Kidney capillary endothelial cell (primary cell): ENCODE results near the gene IL27RA.

Experiments
- DNase-seq: peaks from one replicate; pipeline ENCODE4 v3.0.0-alpha.2; 2018; ENCODE audit warnings: low spot score

The IL27RA gene

DNA sequence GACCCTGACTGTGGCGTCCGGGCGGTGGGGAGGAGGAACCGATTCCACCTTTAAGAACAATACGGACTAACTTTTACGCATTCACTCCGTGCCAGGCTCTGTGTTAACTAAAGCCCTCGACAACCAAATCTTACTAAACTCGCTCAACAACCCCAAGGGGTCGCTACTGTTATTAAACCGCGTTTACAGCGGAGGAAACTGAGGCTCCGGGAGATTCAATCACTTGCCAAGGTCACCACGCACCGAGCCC lies 57.8 kb downstream of the IL27RA start:
- DNase-seq: no peak

DNA sequence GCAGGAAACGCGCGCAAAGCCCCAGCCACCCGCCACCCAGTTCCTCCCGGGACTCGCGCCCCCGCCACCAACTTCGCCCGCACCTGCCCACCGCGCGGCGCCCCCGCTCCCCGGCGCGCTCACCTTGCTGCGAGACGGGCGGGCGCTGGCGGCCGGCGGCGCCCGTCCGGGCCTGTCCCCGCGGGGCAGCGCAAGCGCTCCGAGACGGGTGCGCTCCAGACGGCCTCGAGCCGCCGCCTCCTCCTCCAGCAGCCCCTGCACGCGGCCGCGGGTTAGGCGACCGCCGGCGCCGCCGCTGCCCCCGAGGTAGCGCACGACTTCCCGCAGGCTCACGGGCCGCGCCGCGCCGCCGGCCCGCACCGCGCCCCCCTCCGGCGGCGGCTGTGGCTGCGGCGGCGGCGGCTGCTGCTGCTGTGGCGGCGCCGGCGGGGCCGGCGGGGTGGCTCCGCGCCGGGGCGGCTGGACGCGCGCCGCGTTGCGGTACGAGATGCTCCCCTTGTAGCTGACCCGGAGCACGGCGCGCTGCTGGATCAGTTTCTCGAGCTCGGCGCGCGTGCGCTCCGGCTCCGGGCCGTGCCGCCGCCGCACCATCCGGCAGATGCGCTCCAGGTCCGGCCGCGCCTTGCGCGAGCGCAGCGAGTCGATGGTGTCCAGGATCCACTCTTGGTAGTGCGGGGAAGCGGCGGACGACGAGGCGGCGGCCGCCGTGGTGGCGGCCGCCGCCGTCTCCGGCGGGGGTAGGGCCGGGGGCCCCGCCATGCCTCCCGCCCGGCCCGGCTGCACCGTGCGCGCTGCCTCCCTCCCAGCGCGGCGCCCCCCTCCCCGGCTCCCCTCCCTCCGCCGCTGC lies 58.3 kb downstream of the IL27RA start:
- DNase-seq: no peak

DNA sequence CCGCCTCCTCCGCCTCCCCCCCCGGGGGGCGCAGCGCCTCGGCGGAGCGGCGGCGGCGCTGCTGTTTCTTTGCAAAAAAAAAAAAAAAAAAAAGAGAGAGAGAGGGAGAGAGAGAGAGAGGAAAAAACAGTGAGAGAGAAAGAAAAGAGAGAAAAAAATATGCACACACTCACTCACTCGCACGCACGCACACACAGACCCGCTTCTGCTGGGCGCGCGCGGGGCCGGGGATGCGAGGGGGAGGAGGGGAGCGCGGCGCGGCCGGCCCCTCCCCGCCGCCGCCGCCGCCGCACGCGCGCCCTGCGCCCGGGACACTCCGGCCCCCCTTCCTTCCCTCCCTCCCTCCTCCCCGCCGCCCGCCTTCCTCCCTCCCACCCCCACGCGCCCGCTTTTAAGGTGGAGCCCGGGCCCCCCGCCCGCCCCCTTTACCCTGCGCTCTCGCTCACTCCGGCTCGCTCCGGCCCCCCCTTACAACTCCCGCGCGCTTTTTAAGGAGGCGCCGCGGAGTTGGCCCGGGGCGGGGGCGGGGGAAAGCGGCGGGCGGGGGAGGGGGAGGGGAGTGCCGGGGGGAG lies 59.0 kb downstream of the IL27RA start, which contains the start of gene SAMD1:
Gene SAMD1, minus strand, starts transcription at position 243 of the 572 bp plus-strand sequence.
- DNase-seq: no peak

DNA sequence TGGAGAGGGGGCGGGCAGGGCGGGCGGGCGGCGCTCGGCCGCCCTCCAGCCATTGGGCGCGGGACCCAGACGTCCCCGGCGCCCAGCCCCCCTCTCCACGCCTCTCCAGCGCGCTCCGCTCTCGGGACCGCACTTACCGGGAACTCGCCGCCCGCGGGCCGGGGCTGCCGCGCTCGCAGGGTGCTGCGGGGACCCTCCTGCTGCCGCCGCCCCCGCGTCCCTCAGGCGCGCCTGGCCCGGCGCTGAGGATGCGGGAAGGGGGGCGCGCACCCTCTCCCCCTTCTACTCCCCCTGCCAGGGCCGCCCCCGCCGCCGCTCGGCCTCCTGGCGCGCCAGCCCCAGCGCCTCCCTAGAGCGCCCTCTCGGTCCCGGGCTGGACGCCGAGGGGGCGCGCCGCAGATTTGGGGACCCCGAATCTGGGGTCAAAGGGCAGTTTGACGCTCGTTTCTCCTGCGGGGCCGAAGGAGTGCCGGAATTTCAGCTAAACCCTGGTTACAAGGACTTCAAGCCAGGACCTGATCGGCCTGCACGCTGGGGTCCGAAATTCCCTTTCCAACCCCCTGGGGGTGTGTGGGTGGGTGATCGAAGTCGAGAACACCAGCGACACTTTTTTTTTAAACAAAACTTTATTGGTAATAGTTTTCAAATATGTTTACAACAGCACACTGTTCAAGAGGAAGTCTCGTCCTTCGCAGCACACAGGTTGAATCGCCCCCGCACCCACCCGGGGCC lies 59.7 kb downstream of the IL27RA start:
- no peak for DNase-seq

DNA sequence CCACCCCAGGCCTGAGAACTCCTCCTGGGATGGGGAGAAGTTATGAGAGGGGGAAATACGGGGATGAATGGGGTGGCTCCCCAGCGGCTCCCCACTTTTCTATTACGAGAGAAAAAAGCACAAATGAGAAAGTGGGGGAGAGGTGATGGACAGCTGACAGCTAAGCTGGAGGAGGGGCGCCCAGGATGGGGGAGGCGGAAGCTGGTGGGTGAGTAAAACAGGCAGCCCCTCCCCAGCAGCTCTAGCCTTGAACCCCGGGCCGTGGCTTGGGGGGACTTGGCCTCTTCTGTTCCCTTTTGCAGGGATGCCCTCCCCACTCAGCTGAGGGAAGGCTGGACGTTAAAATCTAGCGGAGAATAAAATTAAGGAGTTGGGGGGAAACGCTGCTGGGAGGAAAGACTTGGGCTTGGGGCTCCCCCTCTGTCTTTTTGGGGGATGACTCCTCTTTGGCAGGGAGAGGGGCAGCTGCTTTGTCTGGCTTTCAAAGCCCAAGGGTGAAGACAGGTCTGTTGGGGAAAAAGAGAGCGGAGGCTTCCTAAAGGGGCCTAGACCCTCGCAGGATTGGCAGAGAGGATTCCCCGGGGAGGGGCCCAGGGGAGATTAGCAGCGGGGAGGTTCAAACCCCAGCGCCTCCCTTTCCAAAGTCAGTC lies 60.4 kb downstream of the IL27RA start:
- no peak for DNase-seq

DNA sequence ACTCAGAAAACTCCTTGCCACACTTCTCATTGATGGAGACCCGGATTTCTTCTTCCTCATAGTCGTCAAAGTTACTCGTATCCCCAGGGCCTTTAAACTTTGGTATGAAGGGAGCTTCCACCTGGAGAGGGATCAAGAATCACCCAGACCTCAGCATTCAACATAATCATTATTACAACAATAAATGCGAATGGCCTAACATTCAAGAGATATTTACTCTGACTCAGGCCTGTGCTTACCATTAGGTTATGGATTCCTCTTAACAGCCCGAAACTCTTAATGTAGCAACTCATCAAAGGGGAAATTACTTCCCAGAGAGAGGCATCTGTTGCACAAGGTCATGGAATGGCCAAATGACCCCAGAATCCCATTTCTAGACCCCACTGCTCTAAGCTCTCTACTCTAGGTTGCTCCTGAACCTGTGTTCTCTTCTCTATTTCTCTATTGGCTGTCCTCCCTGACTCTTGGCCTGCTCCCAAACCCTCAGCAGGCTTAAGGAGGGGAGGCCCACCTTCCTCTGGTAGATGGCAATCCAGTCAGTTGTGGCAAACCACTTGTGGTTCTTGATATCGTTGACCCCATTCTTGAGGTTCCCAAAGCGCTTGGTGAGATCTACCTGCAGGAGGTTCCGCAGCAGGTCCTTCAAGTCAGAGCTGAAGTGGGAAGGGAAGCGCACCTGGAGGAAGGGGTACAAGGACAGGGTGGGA lies 61.7 kb downstream of the IL27RA start:
- no peak for DNase-seq

DNA sequence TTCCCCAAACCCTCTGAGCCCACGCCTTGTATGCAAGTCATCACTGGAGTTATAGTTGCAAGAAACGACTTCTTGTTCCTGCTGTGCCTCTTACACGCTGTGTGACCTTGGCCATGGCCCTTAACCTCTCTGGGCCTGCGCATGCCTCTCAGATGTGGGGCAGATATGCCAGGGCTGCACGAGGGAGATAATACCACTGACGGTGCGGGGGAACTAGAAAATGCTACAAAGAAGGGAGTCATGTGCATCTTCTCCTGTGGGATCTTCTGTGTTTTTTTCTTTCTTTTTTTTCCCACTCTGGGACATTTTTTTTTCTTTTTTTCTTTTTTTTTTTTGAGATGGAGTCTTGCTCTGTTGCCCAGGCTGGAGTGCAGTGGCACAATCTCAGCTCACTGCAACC lies 63.3 kb downstream of the IL27RA start:
- no peak for DNase-seq

DNA sequence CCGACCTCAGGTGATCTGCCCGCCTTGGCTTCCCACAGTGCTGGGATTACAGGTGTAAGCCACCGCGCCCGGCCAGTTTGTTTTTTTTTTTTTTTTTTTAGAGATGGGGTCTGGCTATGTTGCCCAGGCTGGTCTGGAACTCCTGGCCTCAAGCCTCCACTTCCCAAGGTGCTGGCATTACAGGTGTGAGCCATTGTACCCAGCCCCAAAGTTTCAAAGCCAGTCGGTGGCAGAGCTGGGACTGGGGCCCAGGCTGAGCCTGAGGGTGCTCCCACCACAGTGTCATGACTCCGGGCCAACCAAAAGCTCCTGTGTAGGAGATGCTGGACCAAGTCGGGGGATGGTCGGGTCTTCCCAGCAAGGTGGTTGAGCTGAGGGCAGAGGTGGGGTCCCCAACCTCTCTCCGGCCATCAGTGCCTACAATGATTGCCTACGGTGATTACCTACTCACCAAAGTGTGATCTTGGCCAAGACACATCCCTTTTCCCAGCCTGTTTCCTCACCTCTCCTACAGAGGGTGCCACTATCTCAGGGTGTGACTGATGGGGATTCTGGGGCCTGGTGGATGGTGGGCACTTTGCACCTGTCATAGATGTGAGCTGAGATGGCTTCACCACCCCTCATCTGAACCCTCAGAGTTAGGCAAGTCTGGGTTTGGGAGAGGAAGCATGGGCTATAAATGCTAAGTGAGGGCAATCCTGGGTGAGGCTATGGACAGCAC lies 64.9 kb downstream of the IL27RA start:
- no peak for DNase-seq

DNA sequence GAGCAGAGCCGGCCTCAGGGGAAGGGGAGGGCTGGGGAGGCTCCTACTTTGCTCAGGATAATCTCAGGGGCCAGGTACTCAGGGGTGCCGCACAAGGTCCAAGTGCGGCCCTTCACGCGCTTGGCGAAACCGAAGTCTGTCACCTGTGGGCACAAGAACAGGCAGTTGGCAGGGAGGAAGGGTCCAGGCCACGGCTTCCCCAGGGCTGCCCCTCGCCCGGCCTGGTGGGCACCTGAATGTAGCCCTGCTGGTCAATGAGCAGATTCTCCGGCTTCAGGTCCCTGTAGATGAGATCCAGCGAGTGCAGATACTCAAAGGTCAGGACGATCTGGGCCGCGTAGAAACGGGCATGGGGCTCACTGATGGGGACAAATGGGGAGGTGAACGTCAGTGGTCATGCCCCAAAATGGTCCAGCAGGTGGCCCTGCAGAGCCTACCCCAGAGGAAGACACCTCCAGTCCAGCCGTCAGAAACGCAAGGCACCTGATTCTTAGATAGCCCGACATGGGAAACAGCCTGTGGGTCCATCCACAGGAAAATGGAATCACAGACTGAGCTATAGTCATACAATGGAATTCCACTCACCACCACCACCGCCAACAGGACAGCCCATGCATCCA lies 66.1 kb downstream of the IL27RA start:
- DNase-seq: no peak

DNA sequence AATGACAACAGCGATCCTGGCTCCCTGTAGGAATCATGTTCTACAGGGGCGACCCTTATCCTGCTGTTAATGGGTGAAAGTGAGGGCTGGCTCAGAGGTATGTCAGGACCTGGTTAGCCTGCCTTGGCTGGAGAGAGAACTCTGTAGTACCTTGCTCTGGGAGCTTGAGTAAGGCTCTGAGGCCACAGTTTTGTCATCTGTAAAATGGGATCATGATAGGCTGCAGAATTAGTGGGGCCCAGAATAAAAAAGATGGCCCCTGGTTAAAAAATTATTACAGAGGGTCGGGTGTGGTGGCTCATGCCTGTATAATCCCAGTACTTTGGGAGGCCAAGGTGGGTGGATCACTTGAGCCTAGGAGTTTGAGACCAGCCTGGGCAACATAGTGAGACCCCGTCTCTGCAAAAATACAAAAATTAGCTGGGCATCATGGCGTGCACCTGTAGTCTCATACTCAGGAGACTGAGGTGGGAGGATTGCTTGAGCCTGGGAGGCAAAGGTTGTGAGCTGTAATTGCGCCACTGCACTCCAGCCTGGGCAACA lies 69.5 kb downstream of the IL27RA start:
- no peak for DNase-seq

DNA sequence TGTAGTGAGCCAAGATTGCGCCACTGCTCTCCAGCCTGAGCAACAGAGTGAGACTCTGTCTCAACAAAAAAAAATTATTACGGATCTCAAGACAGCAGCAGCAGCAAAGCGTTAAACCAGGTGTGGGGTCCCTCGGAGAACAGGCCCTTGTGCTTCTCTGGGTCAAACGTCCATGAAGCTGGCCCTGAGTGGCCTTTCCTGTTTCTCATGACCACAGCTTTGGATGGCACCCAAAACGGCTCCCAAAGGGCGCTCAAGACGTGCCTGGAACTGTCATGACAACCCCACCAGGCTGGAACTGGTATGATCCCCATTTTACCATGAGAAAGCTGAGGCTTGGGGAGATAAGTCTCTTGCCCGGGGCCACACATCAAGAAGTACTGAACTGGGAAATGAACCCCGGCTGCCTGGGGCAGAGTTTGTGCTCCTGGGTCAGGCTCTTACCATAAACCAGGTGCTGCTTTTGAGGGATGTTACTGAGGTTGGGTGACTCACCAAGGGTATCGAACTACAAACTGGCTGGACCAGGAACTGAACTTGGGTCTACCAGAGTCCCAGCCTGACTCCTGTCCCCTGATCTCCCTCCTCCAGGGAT lies 70.6 kb downstream of the IL27RA start:
- DNase-seq: no peak

DNA sequence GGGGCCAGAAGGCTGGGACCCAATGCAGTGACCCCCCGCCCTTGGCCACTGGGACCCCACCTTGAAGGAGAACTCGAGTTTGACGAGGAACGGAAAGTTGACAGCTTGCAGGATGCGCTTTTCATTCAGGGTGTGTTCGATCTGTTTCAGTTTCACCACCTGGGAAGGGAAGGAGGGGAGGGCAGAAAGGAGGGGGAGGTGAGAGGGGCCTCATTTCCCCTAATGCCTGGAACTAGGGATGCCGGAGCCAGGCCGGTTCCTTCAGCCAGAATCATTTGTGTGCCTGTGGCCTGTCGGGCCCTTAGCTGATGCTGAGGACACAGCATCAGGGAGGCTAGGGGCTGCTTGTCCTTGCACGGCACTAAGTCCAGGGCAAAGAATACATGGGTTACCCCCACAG lies 71.2 kb downstream of the IL27RA start:
- DNase-seq: no peak
